ENCODE data around the gene GPR84.

Gene GPR84

DNA sequence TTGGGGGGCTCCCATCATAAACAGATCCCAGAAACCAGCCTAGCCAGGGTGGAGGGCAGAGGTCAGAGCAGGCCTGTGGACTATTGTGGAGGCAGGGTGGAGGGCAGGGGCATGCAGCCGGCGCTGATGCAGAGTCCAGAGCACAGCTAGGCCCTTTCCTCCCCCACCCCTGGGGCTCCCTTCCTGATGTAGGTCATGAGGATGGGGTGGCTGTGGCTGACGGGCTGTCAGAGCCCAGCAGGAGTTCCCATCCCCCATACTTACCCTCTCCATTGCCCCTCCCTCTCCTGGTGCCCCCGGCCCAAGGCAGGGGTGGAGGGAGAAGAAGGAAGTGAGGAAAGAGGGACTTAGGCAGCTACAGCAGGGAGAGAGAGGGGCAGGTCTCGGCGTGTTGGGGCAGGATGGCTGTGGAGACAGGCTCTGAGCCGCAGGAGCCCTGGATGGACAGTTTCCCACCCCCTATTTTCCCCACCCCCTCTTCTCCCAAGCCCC is 25.9 kb upstream of the GPR84 start:
- H3K27ac ChIP-seq (ENCODE audit: low read depth, low read length) = no peak overlapping the region
- H3K9me3 ChIP-seq (ENCODE audit: low read length) = no peaks in the 10 kb centered on the region
- peaks cover 9% of the 10 kb centered on the region for H3K36me3 ChIP-seq (ENCODE audit: insufficient read depth, low read length)
- H3K4me1 ChIP-seq (ENCODE audit: insufficient read depth, low read length) = peaks cover 11% of the 10 kb centered on the region
- H3K4me3 ChIP-seq (ENCODE audit: low read depth in 1 of 2, low read length in 2 of 2) = no peak overlapping the region
- no peak overlapping the region for H3K9ac ChIP-seq (ENCODE audit: low read length)
- no peaks in the 10 kb centered on the region for H3K27me3 ChIP-seq (ENCODE audit: control insufficient read depth in 1 of 2, insufficient read depth in 2 of 2, low read length in 2 of 2)

DNA sequence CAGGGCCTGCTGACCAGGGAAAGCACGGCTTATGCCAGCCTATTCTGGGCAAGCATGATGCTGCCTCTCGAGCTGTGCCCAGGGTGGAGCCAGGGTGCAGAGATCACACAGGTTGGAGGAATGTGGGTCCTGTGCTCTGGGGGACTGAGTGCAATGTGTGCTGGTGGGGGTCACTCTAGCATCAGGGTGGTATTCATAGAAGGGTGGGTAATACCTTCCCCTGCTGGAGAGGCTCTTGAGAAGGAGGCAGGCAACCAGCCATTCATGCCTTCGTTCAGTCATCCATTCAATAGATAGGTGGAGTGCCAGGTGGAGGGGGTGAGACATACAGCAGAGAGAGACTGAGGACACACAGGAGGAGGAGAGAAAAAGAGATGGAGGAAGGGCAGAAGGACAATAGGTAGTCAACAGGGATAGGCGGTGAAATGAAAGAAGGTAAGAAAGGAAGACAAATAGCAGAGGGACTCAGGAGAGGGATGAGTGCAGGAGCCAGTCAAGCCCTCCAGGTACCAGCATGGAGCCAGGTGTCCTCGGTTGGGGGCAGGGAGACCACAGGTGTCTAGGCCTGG is 25.4 kb upstream of the GPR84 start:
- no peaks in the 10 kb centered on the region for H3K27me3 ChIP-seq (ENCODE audit: control insufficient read depth in 1 of 2, insufficient read depth in 2 of 2, low read length in 2 of 2)
- H3K27ac ChIP-seq (ENCODE audit: low read depth, low read length) = no peak overlapping the region
- peaks cover 5% of the 10 kb centered on the region for H3K4me1 ChIP-seq (ENCODE audit: insufficient read depth, low read length)
- no peak overlapping the region for H3K9ac ChIP-seq (ENCODE audit: low read length)
- H3K9me3 ChIP-seq (ENCODE audit: low read length) = no peaks in the 10 kb centered on the region
- H3K36me3 ChIP-seq (ENCODE audit: insufficient read depth, low read length) = peaks cover 4% of the 10 kb centered on the region
- H3K4me3 ChIP-seq (ENCODE audit: low read depth in 1 of 2, low read length in 2 of 2) = no peak overlapping the region

DNA sequence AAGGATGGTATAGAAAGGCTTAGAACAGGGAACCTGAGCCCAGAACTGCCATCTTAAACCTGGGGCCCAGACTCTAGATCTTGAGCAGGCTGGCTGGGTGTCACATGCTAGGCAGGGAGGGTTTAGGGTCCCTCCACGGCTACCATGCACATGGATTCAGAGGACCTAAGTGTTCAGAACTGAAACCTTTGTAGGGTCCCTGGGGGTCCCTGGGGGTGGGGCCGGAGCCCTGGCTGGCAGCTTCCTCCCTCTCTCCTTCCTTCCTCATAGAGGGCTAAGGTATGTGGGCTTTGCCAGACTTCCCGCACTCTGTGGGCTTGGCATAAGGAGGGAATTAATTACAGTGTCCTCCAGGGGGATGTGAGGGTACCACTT is 24.8 kb upstream of the GPR84 start:
- Histone ChIP-seq H3K36me3 (ENCODE audit: insufficient read depth, low read length) (no peaks in the 10 kb centered on the region), H3K9me3 (ENCODE audit: low read length) (no peaks in the 10 kb centered on the region), H3K27me3 (ENCODE audit: control insufficient read depth in 1 of 2, insufficient read depth in 2 of 2, low read length in 2 of 2) (no peaks in the 10 kb centered on the region), H3K27ac (ENCODE audit: low read depth, low read length) (no peak overlapping the region), H3K4me1 (ENCODE audit: insufficient read depth, low read length) (peaks cover 5% of the 10 kb centered on the region), H3K9ac (ENCODE audit: low read length) (no peak overlapping the region), H3K4me3 (ENCODE audit: low read depth in 1 of 2, low read length in 2 of 2) (no peak overlapping the region)

DNA sequence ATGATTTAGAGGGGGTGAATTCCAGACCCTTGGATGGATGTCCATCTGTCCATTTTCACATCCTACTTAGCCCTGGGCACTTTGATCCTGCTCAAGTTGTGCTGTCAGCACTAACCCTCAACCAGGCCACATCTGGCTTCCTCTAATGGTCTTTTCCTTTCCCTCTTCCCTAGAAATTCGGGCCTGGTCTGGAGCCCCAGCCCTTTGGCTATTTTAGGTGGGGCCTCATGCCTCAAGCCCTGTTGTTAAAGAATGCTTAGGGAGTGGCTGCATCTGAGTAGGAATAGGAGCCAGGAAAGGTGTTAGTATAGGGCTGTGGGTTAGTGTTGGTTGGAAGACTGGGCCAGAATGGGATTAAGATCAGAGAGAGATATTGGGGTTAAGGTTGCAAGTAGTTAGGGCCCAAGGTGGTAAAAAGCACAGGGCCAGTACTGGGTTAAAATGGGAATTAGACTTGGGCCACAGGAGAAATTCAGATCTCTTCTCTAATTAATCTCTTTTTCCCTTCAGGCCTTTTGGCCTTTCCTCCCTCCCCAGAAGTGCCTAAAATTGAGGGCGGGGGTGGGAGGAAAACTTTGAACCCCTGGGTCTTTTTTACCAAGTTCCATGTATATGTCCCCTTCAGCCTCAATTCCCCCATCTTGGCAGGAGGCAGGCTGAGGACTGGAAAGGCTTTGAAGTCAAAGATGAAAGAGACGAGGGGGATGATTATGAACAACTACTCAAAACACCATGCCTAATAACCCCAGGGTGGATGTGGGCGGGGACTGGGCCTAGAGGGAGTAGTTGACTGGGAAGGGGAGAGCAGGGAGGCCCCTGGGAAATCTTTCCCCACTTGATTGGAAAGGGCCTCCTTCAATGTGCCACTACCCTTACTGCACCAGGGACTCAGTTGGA is 24.2 kb upstream of the GPR84 start:
- Histone ChIP-seq H3K4me1 (ENCODE audit: insufficient read depth, low read length) (peaks cover 5% of the 10 kb centered on the region), H3K27ac (ENCODE audit: low read depth, low read length) (no peak overlapping the region), H3K9me3 (ENCODE audit: low read length) (no peaks in the 10 kb centered on the region), H3K36me3 (ENCODE audit: insufficient read depth, low read length) (no peaks in the 10 kb centered on the region), H3K4me3 (ENCODE audit: low read depth in 1 of 2, low read length in 2 of 2) (no peak overlapping the region), H3K9ac (ENCODE audit: low read length) (no peak overlapping the region), H3K27me3 (ENCODE audit: control insufficient read depth in 1 of 2, insufficient read depth in 2 of 2, low read length in 2 of 2) (no peaks in the 10 kb centered on the region)

DNA sequence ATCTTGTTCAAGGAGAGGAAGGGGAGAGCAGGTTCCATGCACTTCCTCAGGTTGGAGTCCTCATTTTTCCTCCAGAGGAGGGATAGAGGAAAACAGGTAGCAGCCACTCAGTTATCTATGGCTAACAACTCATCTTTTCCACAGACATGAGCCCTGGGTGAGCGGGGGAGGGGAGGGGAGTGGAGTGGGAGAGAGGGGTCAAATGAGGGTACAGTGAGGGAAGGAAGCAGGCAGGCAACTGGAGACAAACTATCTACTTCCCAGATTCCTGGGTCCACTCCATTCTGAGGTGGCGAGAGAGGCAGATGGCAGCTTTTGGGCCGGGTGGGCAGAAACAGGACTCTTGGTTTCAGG is 22.8 kb upstream of the GPR84 start:
- Histone ChIP-seq H3K27ac (ENCODE audit: low read depth, low read length) (no peak overlapping the region), H3K27me3 (ENCODE audit: control insufficient read depth in 1 of 2, insufficient read depth in 2 of 2, low read length in 2 of 2) (no peaks in the 10 kb centered on the region), H3K36me3 (ENCODE audit: insufficient read depth, low read length) (no peaks in the 10 kb centered on the region), H3K4me3 (ENCODE audit: low read depth in 1 of 2, low read length in 2 of 2) (no peak overlapping the region), H3K4me1 (ENCODE audit: insufficient read depth, low read length) (peaks cover 5% of the 10 kb centered on the region), H3K9ac (ENCODE audit: low read length) (no peak overlapping the region), H3K9me3 (ENCODE audit: low read length) (no peaks in the 10 kb centered on the region)

DNA sequence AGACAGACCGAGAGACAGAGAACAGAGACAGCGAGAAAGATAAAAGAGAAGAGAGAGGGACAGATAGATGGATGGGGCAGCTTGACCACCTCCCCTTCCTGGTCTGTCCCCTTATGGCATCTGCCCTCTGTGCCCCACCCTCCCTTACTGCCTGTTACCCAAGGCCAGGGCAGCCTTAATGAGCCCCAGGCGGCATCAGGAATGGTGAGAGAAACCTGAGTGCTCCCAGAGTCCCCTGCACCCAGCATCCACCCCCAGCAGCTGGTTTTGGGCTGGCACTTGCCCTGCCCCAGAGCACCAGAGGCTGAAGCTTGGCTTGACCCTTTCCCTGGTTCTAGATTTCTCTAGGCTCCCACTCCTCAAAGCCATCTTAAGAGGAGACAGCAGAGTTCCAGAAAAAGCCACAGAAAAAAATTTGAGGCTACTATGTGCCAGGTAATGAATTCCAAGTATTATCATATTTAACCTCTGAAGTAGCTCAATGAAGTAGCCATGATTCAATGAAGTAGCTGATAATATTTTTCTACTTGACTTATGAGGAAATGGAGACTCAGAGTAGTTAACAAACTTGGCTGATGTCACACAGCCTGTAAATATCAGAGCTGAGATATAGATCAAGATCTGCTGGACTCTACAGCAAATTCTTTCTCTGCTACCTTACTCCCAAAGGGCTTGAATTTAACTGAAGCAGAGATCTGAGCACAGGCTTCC is 22.3 kb upstream of the GPR84 start:
- H3K9ac ChIP-seq (ENCODE audit: low read length) = no peak overlapping the region
- H3K27me3 ChIP-seq (ENCODE audit: control insufficient read depth in 1 of 2, insufficient read depth in 2 of 2, low read length in 2 of 2) = no peaks in the 10 kb centered on the region
- peaks cover 5% of the 10 kb centered on the region for H3K4me1 ChIP-seq (ENCODE audit: insufficient read depth, low read length)
- H3K4me3 ChIP-seq (ENCODE audit: low read depth in 1 of 2, low read length in 2 of 2) = no peak overlapping the region
- no peak overlapping the region for H3K27ac ChIP-seq (ENCODE audit: low read depth, low read length)
- H3K36me3 ChIP-seq (ENCODE audit: insufficient read depth, low read length) = no peaks in the 10 kb centered on the region
- no peaks in the 10 kb centered on the region for H3K9me3 ChIP-seq (ENCODE audit: low read length)

DNA sequence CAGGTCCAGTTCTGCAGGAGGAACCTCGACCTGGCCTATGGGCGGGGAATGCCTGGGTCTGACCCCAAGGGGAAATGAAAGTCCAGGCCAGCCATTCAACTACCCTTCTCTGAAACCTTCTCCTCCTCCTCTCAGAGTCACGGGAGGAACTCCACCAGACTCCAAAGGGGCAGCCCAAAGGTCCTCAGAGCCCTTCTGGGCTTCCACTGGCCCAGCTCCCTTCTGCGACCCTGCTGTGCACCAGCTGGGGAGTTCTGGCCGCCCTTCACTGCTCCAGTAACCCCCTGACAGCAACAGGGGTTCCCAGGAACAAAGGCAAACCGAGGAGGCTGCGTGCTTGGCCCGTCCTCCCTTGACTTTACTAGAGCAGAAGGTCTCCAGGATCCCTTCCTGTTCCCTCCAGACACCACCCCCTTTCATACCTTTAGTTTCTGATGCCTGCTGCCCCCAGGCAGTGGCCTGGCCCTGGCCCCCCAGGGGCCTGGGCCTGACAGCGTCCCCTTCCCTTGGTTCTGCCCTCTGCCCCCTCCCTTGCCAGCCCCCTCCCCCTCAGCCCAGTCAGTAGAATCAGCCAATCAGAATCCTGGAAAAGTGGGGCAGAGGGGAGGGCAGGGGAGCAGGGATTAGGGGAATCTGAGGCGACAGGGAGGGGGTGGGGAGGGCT is 21.1 kb upstream of the GPR84 start:
- Histone ChIP-seq H3K4me3 (ENCODE audit: low read depth in 1 of 2, low read length in 2 of 2) (no peak overlapping the region), H3K4me1 (ENCODE audit: insufficient read depth, low read length) (peaks cover 5% of the 10 kb centered on the region), H3K9ac (ENCODE audit: low read length) (no peak overlapping the region)

DNA sequence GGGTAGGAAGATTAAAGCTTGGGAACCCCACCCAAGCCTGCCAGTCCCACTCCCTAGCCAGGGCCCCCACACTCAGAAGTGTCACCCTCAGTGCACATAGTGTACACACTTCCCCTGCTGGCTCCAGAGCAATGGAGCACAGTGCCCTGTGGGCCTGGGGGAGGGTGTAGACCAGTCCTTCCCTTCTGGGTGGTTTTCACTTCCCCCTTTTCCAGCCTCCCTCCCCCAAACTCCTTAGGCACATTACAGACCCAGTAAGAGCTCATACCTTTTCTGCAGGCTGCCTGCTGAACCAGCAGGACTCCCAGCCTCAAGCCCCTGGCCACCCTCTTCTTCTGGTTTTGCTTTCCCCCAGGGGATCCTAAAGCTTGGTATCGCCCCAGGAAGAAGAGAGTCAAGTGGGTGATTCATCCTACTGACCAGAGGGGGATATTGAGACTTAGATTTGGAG is 20.3 kb upstream of the GPR84 start, which contains the start of gene ZNF385A:
TSS of gene ZNF385A (minus strand) at position 143 of the 451 bp plus-strand sequence. CDS start 219 bp downstream, outside the sequence.
- H3K9ac ChIP-seq (ENCODE audit: low read length) = no peak within 1 kb of the TSS
- peaks cover 5% of the 10 kb centered on the region for H3K4me1 ChIP-seq (ENCODE audit: insufficient read depth, low read length)
- H3K4me3 ChIP-seq (ENCODE audit: low read depth in 1 of 2, low read length in 2 of 2) = no peak within 1 kb of the TSS
- no peak within 1 kb of the TSS for H3K27ac ChIP-seq (ENCODE audit: low read depth, low read length)
- no peaks in the 10 kb centered on the region for H3K27me3 ChIP-seq (ENCODE audit: control insufficient read depth in 1 of 2, insufficient read depth in 2 of 2, low read length in 2 of 2)
- no peaks in the 10 kb centered on the region for H3K9me3 ChIP-seq (ENCODE audit: low read length)
- no peaks in the 10 kb centered on the region for H3K36me3 ChIP-seq (ENCODE audit: insufficient read depth, low read length)

More for the DNA sequence above, 21.1 kb upstream of the GPR84 start:
- H3K36me3 ChIP-seq (ENCODE audit: insufficient read depth, low read length) = no peaks in the 10 kb centered on the region
- H3K27ac ChIP-seq (ENCODE audit: low read depth, low read length) = no peak overlapping the region
- no peaks in the 10 kb centered on the region for H3K27me3 ChIP-seq (ENCODE audit: control insufficient read depth in 1 of 2, insufficient read depth in 2 of 2, low read length in 2 of 2)
- H3K9me3 ChIP-seq (ENCODE audit: low read length) = no peaks in the 10 kb centered on the region

DNA sequence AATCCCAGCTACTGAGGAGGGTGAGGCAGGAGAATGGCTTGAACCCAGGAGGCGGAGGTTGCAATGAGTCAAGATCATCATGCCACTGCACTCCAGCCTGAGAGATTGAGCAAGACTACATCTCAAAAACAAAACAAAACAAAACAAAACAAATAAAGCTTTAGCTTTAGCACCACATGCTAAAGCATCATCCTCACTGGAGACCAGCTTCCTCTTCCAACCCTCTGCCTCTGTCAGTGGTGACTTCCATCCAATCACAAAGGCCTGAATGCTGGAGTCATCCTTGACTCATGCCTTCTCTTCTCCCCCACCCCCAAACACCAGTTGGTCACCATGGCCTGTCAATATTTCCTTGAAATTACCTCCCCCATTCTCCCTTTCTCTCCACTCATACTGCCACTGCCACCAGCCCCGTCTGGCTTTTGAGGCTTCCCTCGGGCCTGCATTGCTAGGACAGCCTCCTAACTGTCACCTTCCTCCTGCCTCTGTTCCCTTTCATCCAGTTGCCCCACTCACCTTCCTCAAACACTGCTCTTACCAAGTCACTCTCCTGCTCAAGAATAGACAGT is 18.8 kb upstream of the GPR84 start:
- Histone ChIP-seq H3K9ac (ENCODE audit: low read length) (no peak overlapping the region), H3K36me3 (ENCODE audit: insufficient read depth, low read length) (no peaks in the 10 kb centered on the region), H3K27ac (ENCODE audit: low read depth, low read length) (no peak overlapping the region), H3K4me1 (ENCODE audit: insufficient read depth, low read length) (peaks cover 10% of the 10 kb centered on the region), H3K9me3 (ENCODE audit: low read length) (no peaks in the 10 kb centered on the region), H3K27me3 (ENCODE audit: control insufficient read depth in 1 of 2, insufficient read depth in 2 of 2, low read length in 2 of 2) (no peaks in the 10 kb centered on the region), H3K4me3 (ENCODE audit: low read depth in 1 of 2, low read length in 2 of 2) (no peak overlapping the region)

DNA sequence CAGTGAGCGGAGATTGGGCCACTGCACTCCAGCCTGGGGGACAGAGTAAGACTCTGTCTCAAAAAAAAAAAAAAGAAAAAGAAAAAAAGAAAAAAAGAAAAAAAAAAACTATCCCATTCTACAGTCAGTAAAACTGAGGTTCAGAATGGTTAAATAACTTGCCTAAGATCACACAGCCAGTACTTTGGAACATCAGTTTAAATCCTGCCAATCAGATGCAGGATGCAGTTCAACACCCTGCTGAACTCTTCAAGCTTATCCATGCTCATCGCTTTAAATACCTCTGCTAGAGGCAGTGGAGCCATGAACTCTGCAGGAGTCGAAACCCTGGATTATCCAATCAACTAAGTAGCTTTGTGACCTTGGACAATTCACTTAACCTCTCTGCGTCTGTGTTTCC is 16.9 kb upstream of the GPR84 start:
- no peaks in the 10 kb centered on the region for H3K27me3 ChIP-seq (ENCODE audit: control insufficient read depth in 1 of 2, insufficient read depth in 2 of 2, low read length in 2 of 2)
- H3K9me3 ChIP-seq (ENCODE audit: low read length) = no peaks in the 10 kb centered on the region
- H3K4me1 ChIP-seq (ENCODE audit: insufficient read depth, low read length) = peaks cover 19% of the 10 kb centered on the region
- no peak overlapping the region for H3K27ac ChIP-seq (ENCODE audit: low read depth, low read length)
- no peak overlapping the region for H3K4me3 ChIP-seq (ENCODE audit: low read depth in 1 of 2, low read length in 2 of 2)
- no peak overlapping the region for H3K9ac ChIP-seq (ENCODE audit: low read length)
- no peaks in the 10 kb centered on the region for H3K36me3 ChIP-seq (ENCODE audit: insufficient read depth, low read length)
